Measurements from ENCODE around the gene TRMT112. TPM values are rescaled to one million over a fixed set of nuclear protein-coding genes. Genes with fewer than 3 reads are reported as not detected.

The TRMT112 gene
- polyA plus RNA-seq, 1 donor from 2014 or later = 335 TPM

DNA sequence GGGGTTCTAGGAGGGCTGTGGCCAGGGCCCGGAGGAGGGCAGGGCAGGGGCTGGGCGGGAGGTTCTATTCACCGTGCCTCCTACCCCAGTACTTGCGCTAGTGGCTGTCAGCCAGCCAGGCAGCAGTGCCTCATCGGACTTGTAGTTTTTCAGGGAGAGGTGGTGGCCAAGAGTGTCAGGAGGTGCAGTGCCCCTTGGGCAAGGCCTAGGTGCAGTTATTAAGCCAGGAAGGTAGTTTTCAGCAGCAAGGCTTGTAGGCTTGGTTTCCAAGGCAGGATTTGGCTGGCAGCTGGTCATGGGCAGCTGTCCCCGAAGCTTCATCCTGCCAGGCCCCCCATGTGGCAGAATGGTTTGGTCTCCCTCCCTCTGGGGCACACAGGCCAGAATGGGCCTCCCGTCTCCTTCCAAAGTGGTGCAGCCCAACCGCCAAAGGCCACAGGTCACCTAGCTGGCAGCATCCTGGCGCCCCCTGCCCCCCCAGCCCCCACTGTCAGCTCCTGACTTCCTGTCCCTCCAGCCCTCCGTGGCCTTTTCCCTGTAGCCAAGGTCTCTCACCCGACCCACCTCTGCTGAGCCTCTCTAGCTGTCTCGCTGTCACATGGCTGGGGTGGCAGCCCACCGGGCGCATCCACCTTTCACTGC lies 31.1 kb upstream of the TRMT112 start:
- Histone ChIP-seq H3F3A (ENCODE audit: insufficient read depth, low read length, poor library complexity, severe bottlenecking) (no peaks in the 10 kb centered on the region), H3K27me3 (ENCODE audit: insufficient read depth, low read depth, low read length) (no peaks in the 10 kb centered on the region), H3K9ac (ENCODE audit: low read length) (no peak overlapping the region), H3K4me3 (ENCODE audit: low read length) (no peak overlapping the region), H4K20me1 (ENCODE audit: insufficient read depth) (no peaks in the 10 kb centered on the region), H3K9me3 (ENCODE audit: low read length) (no peaks in the 10 kb centered on the region), H3K9me2 (ENCODE audit: insufficient read depth, low read length) (no peaks in the 10 kb centered on the region), H3K27ac (ENCODE audit: low read length) (no peak overlapping the region), H2AFZ (ENCODE audit: low read depth, low read length) (no peak overlapping the region), H3K4me2 (ENCODE audit: low read length) (no peak overlapping the region), H3K36me3 (ENCODE audit: insufficient read depth, low read length) (no peaks in the 10 kb centered on the region), H3K79me2 (replicated peaks; ENCODE audit: insufficient read depth, low read length) (no peaks in the 10 kb centered on the region)
- TF ChIP-seq SMC3 (conservative IDR thresholded peaks at IDR 0.05; ENCODE audit: poor library complexity) (no peak), EZH2 (IDR thresholded peaks at IDR 0.05; ENCODE audit: borderline replicate concordance, insufficient read depth, low read length, poor library complexity, severe bottlenecking) (no peak), EP300 (conservative IDR thresholded peaks at IDR 0.05; ENCODE audit: poor library complexity, severe bottlenecking) (no peak), TAF1 (IDR thresholded peaks at IDR 0.05; ENCODE audit: low read depth) (no peak), RAD21 (conservative IDR thresholded peaks at IDR 0.05) (no peak), MXI1 (conservative IDR thresholded peaks at IDR 0.05; ENCODE audit: poor library complexity, severe bottlenecking) (no peak), POLR2AphosphoS5 (IDR thresholded peaks at IDR 0.05) (no peak)
- TF ChIP-seq, protein P1, sequence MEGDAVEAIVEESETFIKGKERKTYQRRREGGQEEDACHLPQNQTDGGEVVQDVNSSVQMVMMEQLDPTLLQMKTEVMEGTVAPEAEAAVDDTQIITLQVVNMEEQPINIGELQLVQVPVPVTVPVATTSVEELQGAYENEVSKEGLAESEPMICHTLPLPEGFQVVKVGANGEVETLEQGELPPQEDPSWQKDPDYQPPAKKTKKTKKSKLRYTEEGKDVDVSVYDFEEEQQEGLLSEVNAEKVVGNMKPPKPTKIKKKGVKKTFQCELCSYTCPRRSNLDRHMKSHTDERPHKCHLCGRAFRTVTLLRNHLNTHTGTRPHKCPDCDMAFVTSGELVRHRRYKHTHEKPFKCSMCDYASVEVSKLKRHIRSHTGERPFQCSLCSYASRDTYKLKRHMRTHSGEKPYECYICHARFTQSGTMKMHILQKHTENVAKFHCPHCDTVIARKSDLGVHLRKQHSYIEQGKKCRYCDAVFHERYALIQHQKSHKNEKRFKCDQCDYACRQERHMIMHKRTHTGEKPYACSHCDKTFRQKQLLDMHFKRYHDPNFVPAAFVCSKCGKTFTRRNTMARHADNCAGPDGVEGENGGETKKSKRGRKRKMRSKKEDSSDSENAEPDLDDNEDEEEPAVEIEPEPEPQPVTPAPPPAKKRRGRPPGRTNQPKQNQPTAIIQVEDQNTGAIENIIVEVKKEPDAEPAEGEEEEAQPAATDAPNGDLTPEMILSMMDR (IDR thresholded peaks at IDR 0.05; ENCODE audit: poor library complexity, severe bottlenecking) = no peak
- TF ChIP-seq, protein P2, sequence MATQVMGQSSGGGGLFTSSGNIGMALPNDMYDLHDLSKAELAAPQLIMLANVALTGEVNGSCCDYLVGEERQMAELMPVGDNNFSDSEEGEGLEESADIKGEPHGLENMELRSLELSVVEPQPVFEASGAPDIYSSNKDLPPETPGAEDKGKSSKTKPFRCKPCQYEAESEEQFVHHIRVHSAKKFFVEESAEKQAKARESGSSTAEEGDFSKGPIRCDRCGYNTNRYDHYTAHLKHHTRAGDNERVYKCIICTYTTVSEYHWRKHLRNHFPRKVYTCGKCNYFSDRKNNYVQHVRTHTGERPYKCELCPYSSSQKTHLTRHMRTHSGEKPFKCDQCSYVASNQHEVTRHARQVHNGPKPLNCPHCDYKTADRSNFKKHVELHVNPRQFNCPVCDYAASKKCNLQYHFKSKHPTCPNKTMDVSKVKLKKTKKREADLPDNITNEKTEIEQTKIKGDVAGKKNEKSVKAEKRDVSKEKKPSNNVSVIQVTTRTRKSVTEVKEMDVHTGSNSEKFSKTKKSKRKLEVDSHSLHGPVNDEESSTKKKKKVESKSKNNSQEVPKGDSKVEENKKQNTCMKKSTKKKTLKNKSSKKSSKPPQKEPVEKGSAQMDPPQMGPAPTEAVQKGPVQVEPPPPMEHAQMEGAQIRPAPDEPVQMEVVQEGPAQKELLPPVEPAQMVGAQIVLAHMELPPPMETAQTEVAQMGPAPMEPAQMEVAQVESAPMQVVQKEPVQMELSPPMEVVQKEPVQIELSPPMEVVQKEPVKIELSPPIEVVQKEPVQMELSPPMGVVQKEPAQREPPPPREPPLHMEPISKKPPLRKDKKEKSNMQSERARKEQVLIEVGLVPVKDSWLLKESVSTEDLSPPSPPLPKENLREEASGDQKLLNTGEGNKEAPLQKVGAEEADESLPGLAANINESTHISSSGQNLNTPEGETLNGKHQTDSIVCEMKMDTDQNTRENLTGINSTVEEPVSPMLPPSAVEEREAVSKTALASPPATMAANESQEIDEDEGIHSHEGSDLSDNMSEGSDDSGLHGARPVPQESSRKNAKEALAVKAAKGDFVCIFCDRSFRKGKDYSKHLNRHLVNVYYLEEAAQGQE (IDR thresholded peaks at IDR 0.05; ENCODE audit: borderline replicate concordance) = no peak

DNA sequence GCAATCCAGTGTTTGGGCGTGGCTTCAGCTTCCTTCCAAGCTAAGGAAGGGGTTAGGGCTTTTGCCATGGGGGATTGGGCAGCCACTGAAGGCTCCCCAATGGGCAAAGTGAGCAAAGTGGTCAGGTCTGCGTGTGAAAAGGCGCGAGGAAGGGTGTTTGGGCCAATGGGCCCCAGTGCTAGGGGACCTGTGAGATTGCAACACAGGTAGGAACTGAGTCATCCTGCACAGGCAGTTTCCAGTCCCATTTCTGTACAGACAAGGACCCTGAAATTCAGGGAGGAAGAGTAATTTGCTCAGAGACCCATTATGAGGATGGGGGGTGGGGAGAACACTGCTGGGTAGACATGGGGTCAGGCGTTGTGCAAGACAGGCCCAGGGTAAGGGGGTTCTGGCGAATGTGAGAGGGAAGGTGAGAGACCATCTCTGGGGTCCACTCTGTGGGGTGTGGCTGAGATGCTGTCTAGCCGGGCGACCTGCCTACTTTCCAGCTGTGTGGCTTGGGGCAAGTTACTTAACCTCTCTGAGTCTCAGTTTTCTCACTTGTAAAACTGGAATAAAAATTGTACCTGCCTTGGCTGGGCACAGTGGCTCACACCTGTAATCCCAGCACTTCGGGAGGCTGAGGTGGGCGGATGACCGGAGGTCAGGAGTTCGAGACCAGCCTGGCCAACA lies 30.0 kb upstream of the TRMT112 start:
- Histone ChIP-seq H3F3A (ENCODE audit: insufficient read depth, low read length, poor library complexity, severe bottlenecking) (no peaks in the 10 kb centered on the region), H3K9me2 (ENCODE audit: insufficient read depth, low read length) (no peaks in the 10 kb centered on the region), H2AFZ (ENCODE audit: low read depth, low read length) (no peak overlapping the region), H3K9me3 (ENCODE audit: low read length) (no peaks in the 10 kb centered on the region), H3K27ac (ENCODE audit: low read length) (no peak overlapping the region), H3K4me3 (ENCODE audit: low read length) (no peak overlapping the region), H3K27me3 (ENCODE audit: insufficient read depth, low read depth, low read length) (no peaks in the 10 kb centered on the region), H3K79me2 (replicated peaks; ENCODE audit: insufficient read depth, low read length) (no peaks in the 10 kb centered on the region), H3K9ac (ENCODE audit: low read length) (no peak overlapping the region), H4K20me1 (ENCODE audit: insufficient read depth) (no peaks in the 10 kb centered on the region), H3K36me3 (ENCODE audit: insufficient read depth, low read length) (no peaks in the 10 kb centered on the region), H3K4me2 (ENCODE audit: low read length) (no peak overlapping the region)
- TF ChIP-seq EZH2 (IDR thresholded peaks at IDR 0.05; ENCODE audit: borderline replicate concordance, insufficient read depth, low read length, poor library complexity, severe bottlenecking) = no peak
